B cell (primary cell): ENCODE results near the gene ARMC9. TPM values are rescaled to one million over a fixed set of nuclear protein-coding genes. Genes with fewer than 3 reads are reported as not detected.

Experiments
- ATAC-seq: fragments of 200-7000 bp; cut with Tn5 transposase; one replicate; pipeline ENCODE4 v1.10.0; 2021; ENCODE audit warnings: low read depth, mild to moderate bottlenecking, moderate number of reproducible peaks, moderate library complexity
- CTCF ChIA-PET: fragments of 350-600 bp; sonication (Branson Sonifier 250); formaldehyde crosslinking; loops from one replicate; lab custom pipeline; 2021; ENCODE audit warnings: antibody characterized with exemption, inconsistent platforms; lab: Charles Lee
- POLR2A ChIA-PET: fragments of 350-600 bp; sonication (Branson Sonifier 250); formaldehyde crosslinking; loops from one replicate; lab custom pipeline; 2021; ENCODE audit warnings: antibody characterized with exemption; lab: Charles Lee
- DNase-seq: peaks from one replicate; pipeline ENCODE4 v3.0.0; 2013
- H2AFZ ChIP-seq: 2 replicates; pipeline ENCODE4 v1.6.1; 2012; ENCODE audit warnings: mild to moderate bottlenecking, low read depth, low read length; ENCODE audit not compliant: insufficient read depth, poor library complexity, severe bottlenecking
- H3K27ac ChIP-seq, 2 donors: 1 replicate in 1 of 2; 2 replicates in 1 of 2; pipeline ENCODE4 v1.5.1; 2012 to 2013; ENCODE audit warnings: low read length in 2 of 2, mild to moderate bottlenecking in 2 of 2, moderate library complexity in 1 of 2
- H3K27me3 ChIP-seq, 4 experiments: fragments of 200-600 bp in 1 of 4; sonication (generic) in 1 of 4; replicated peaks in 1 of 4; 1 replicate in 2 of 4; 2 replicates in 2 of 4; pipeline versions ENCODE4 v1.6.1 to v1.7.0; 2013 to 2016; ENCODE audit warnings: low read length in 3 of 4, mild to moderate bottlenecking in 2 of 4, mixed read lengths in 1 of 4, moderate library complexity in 1 of 4; ENCODE audit not compliant: insufficient read depth in 4 of 4, control insufficient read depth in 3 of 4; ENCODE audit errors: control extremely low read depth in 1 of 4
- H3K36me3 ChIP-seq, 2 experiments: replicated peaks in 1 of 2; 1 replicate in 1 of 2; 2 replicates in 1 of 2; pipeline versions ENCODE4 v1.6.1 to v1.7.1; 2013; ENCODE audit warnings: low read length in 1 of 2; ENCODE audit not compliant: insufficient read depth in 2 of 2, control insufficient read depth in 1 of 2; ENCODE audit errors: control extremely low read depth in 1 of 2, extremely low read depth in 1 of 2
- H3K4me1 ChIP-seq, 2 donors: fragments of 200-600 bp in 1 of 2; sonication (generic) in 1 of 2; 1 replicate in 1 of 2; 2 replicates in 1 of 2; pipeline versions ENCODE4 v1.5.1 to v1.6.1; 2013 to 2017; ENCODE audit warnings: low read length in 2 of 2; ENCODE audit not compliant: control insufficient read depth in 2 of 2, insufficient read depth in 2 of 2
- H3K4me2 ChIP-seq: replicated peaks from 2 replicates; pipeline ENCODE3; 2012; ENCODE audit warnings: mild to moderate bottlenecking, low read depth, low read length; ENCODE audit not compliant: poor library complexity, severe bottlenecking
- H3K4me3 ChIP-seq, 5 experiments: fragments of 200-600 bp in 1 of 5; sonication (generic) in 1 of 5; 1 replicate in 3 of 5; 2 replicates in 2 of 5; pipeline versions ENCODE4 v1.5.1 to v1.7.0; 2011 to 2016; ENCODE audit warnings: low read length in 4 of 5, mild to moderate bottlenecking in 4 of 5, low read depth in 2 of 5, control low read depth in 1 of 5, moderate library complexity in 1 of 5; ENCODE audit not compliant: insufficient read depth in 1 of 5; ENCODE audit errors: control extremely low read depth in 1 of 5, extremely low read depth in 1 of 5
- H3K79me2 ChIP-seq: fragments of 200-600 bp; sonication (generic); one replicate; pipeline ENCODE4 v1.6.0; 2016; ENCODE audit warnings: low read length; ENCODE audit not compliant: control insufficient read depth, insufficient read depth
- H3K9ac ChIP-seq: fragments of 200-600 bp; sonication (generic); 2 replicates; pipeline ENCODE4 v1.6.1; 2017; ENCODE audit warnings: mild to moderate bottlenecking, low read length, moderate library complexity
- H3K9me3 ChIP-seq, 3 donors: one replicate each; pipeline versions ENCODE4 v1.6.1 to v1.7.1; 2013; ENCODE audit warnings: low read length in 2 of 3; ENCODE audit not compliant: control insufficient read depth in 2 of 3, insufficient read depth in 1 of 3; ENCODE audit errors: control extremely low read depth in 1 of 3
- H4K20me1 ChIP-seq: 2 replicates; pipeline ENCODE4 v1.6.0; 2012; ENCODE audit warnings: mild to moderate bottlenecking, low read length; ENCODE audit not compliant: insufficient read depth, control insufficient read depth, poor library complexity, severe bottlenecking
- H3K27ac Mint-ChIP-seq: one replicate; pipeline ENCODE4 v1.8.0; 2021; ENCODE audit warnings: mixed read lengths
- H3K27me3 Mint-ChIP-seq: one replicate; pipeline ENCODE4 v1.8.0; 2021; ENCODE audit warnings: mixed read lengths
- H3K4me1 Mint-ChIP-seq: one replicate; pipeline ENCODE4 v1.8.0; 2021; ENCODE audit warnings: mixed read lengths
- H3K4me3 Mint-ChIP-seq: one replicate; pipeline ENCODE4 v1.8.0; 2021; ENCODE audit warnings: mixed read lengths
- H3K9me3 Mint-ChIP-seq: one replicate; pipeline ENCODE4 v1.8.0; 2022; ENCODE audit warnings: mixed read lengths; ENCODE audit not compliant: insufficient read depth
- EZH2 ChIP-seq: IDR thresholded peaks from 2 replicates; pipeline ENCODE4 v1.6.1; 2012; ENCODE audit warnings: borderline replicate concordance, low read depth, mild to moderate bottlenecking, moderate library complexity, low read length; ENCODE audit not compliant: insufficient read depth, poor library complexity, severe bottlenecking
- WGBS: methylation state at CpG from one replicate; pipeline ENCODE4 v1.1.5; 2013; ENCODE audit warnings: missing lambda C conversion rate; ENCODE audit not compliant: insufficient coverage; 5-methylcytosine and 5-hydroxymethylcytosine counted together
- intact Hi-C: fragments of 100-400 bp; cut with micrococcal nuclease; formaldehyde crosslinking; loops from one replicate; pipeline ENCODE4 v1.10.0; 2022
- polyA plus RNA-seq: library from polyadenylated mRNA; depleted of rRNA; stranded (reverse); fragments of >200 nt; gene quantifications from 2 replicates; pipeline ENCODE4 v1.2.3, GENCODE V29; 2012
- total RNA-seq, 2 donors: library from RNA; stranded (reverse); fragments of 120-200 nt in 1 of 2; gene quantifications; 1 replicate in 1 of 2; 2 replicates in 1 of 2; pipeline versions ENCODE4 v1.2.3 to v1.2.4, GENCODE V29; 2013 to 2022
- TF ChIP-seq, protein P1 (sequence below): fragments of 200-600 bp; IDR thresholded peaks from one replicate; pipeline ENCODE4 v1.8.0; 2022; ENCODE audit warnings: antibody characterized with exemption, mild to moderate bottlenecking

Gene ARMC9
- total and polyA plus RNA-seq, 2 donors (not counting 1 experiment from before 2014, with no cell fraction given), result 0.40 to 5.4 TPM

DNA sequence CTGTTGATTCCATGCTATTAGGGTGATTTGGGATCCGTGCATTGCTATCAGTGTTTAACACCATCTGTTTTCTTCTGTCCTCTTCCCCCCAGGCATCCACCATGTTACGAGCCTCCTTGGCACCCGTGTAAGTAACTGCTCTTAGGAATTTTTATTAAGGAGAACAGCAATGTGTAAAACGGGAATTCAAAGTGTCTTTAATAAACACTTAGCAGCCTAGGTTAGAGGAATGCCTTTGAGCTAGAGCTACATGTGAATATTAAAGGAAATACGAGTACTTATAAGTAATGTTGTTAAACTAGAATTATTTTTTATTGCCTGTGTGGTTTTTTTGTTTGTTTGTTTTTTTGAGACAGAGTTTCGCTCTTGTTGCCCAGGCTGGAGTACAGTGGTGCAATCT lies 58.1 kb downstream of the ARMC9 start:
- no peaks in the 10 kb centered on the region for H3K9me3 Mint-ChIP-seq
- Histone ChIP-seq H2AFZ (no peak overlapping the region), H3K36me3 (no peaks in the 10 kb centered on the region), H3K4me2 (no peak overlapping the region), H3K9me3 (no peaks in the 10 kb centered on the region), H3K4me3 (no peak overlapping the region), H3K27ac (no peak overlapping the region), H3K27me3 (no peaks in the 10 kb centered on the region), H3K9ac (no peak overlapping the region), H3K4me1 (no peaks in the 10 kb centered on the region), H4K20me1 (no peaks in the 10 kb centered on the region), H3K79me2 (no peaks in the 10 kb centered on the region)
- no peaks in the 10 kb centered on the region for H3K4me1 Mint-ChIP-seq
- H3K27me3 Mint-ChIP-seq, result no peaks in the 10 kb centered on the region
- WGBS, result 93% methylated on average over 3 of the region's 6 CpGs
- intact Hi-C loops, result no loop called here
- ChIA-PET POLR2A (no interaction called here), CTCF (interaction anchor here (1.3 kb wide), 1 partner anchor 11 kb away, joined by 4 read pairs; no protein-coding TSS in a partner anchor)
- DNase-seq (no peak), ATAC-seq (no peak)
- TF ChIP-seq EZH2, result no peak
- TF ChIP-seq, protein P1, sequence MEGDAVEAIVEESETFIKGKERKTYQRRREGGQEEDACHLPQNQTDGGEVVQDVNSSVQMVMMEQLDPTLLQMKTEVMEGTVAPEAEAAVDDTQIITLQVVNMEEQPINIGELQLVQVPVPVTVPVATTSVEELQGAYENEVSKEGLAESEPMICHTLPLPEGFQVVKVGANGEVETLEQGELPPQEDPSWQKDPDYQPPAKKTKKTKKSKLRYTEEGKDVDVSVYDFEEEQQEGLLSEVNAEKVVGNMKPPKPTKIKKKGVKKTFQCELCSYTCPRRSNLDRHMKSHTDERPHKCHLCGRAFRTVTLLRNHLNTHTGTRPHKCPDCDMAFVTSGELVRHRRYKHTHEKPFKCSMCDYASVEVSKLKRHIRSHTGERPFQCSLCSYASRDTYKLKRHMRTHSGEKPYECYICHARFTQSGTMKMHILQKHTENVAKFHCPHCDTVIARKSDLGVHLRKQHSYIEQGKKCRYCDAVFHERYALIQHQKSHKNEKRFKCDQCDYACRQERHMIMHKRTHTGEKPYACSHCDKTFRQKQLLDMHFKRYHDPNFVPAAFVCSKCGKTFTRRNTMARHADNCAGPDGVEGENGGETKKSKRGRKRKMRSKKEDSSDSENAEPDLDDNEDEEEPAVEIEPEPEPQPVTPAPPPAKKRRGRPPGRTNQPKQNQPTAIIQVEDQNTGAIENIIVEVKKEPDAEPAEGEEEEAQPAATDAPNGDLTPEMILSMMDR, result no peak
- H3K4me3 Mint-ChIP-seq, result no peak overlapping the region
- no peak overlapping the region for H3K27ac Mint-ChIP-seq

DNA sequence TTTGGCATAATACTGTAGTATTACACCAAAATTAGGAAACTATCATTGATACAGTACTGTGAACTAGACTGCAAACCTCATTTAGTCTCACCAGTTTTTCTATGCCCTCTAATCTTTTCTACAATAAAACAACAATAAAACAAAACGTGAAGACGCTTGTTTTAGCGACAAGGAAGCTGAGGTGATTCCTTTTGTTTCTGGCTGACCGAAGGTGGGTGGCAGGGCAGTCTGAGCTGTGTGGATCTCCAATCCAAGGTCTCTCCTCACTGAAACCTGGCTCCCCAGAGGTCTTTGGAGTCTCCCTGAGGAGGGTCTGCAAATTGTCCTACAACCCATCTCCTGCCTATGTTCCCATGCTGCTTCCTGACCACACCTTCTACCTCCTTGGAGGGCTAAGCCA lies 59.3 kb downstream of the ARMC9 start:
- no peak overlapping the region for H3K27ac Mint-ChIP-seq
- Histone ChIP-seq H3K4me2 (no peak overlapping the region), H3K9me3 (no peaks in the 10 kb centered on the region), H2AFZ (no peak overlapping the region), H3K9ac (no peak overlapping the region), H3K4me1 (no peaks in the 10 kb centered on the region), H3K27ac (no peak overlapping the region), H3K79me2 (no peaks in the 10 kb centered on the region), H3K4me3 (no peak overlapping the region), H3K27me3 (no peaks in the 10 kb centered on the region), H3K36me3 (no peaks in the 10 kb centered on the region), H4K20me1 (no peaks in the 10 kb centered on the region)
- ChIA-PET POLR2A (no interaction called here), CTCF (no interaction called here)
- no peaks in the 10 kb centered on the region for H3K9me3 Mint-ChIP-seq
- 100% methylated on average over 1 of the region's 4 CpGs for WGBS
- DNase-seq (no peak), ATAC-seq (no peak)
- H3K27me3 Mint-ChIP-seq, result no peaks in the 10 kb centered on the region
- TF ChIP-seq, protein P1, result no peak
- TF ChIP-seq EZH2, result no peak
- H3K4me3 Mint-ChIP-seq, result no peak overlapping the region
- H3K4me1 Mint-ChIP-seq, result no peaks in the 10 kb centered on the region
- intact Hi-C loops, result no loop called here
